Epithelial cell of esophagus (primary cell): ENCODE results near the gene ZNF24.

Experiments used
- DNase-seq: peaks from one replicate; pipeline ENCODE4 v3.0.0; 2010; ENCODE audit warnings: low read depth
- H3K4me3 ChIP-seq: 2 replicates; pipeline ENCODE4 v1.5.1; 2011; ENCODE audit warnings: mild to moderate bottlenecking, low read length, control low read depth
- CTCF ChIP-seq: IDR thresholded peaks from 2 replicates; pipeline ENCODE4 v1.5.1; 2011; ENCODE audit warnings: low read depth, mild to moderate bottlenecking, low read length, control low read depth, inconsistent platforms; ENCODE audit not compliant: insufficient read depth; ENCODE audit errors: missing control alignments

Gene ZNF24

GRCh38 chr18:35331367-35332087 lies 12.7 kb downstream of the ZNF24 start:
- DNase-seq, result no peak
- no peak for TF ChIP-seq CTCF
- H3K4me3 ChIP-seq, result no peak overlapping the region

- no peak overlapping the region for H3K4me3 ChIP-seq
- no peak for TF ChIP-seq CTCF
- DNase-seq, result no peak
Measured at GRCh38 chr18:35328868-35329267, 15.4 kb downstream of the ZNF24 start.

- H3K4me3 ChIP-seq, result no peak overlapping the region
- TF ChIP-seq CTCF, result no peak
- DNase-seq, result peak; percentile 31
Measured at GRCh38 chr18:35326695-35327387, 17.4 kb downstream of the ZNF24 start.

GRCh38 chr18:35324926-35325655 lies 19.1 kb downstream of the ZNF24 start:
- no peak for DNase-seq
- TF ChIP-seq CTCF, result no peak

GRCh38 chr18:35322486-35323458 lies 21.4 kb downstream of the ZNF24 start:
- no peak overlapping the region for H3K4me3 ChIP-seq
- DNase-seq, result peak; percentile 75

More at GRCh38 chr18:35324926-35325655, 19.1 kb downstream of the ZNF24 start:
- no peak overlapping the region for H3K4me3 ChIP-seq

More at GRCh38 chr18:35322486-35323458, 21.4 kb downstream of the ZNF24 start:
- TF ChIP-seq CTCF, result peak; percentile 12
